ENCODE measurements around the gene HUWE1.

Gene HUWE1

GRCh38 chrX:53715346-53715924, 28.9 kb upstream of the HUWE1 start:
- 85% methylated on average over 2 of the region's 3 CpGs for WGBS
- Histone ChIP-seq H3K4me3 (ENCODE audit: low read length) (no peak overlapping the region), H3K36me3 (ENCODE audit: insufficient read depth, low read length) (no peaks in the 10 kb centered on the region), H3K27ac (ENCODE audit: low read depth, low read length) (no peak overlapping the region), H3K9ac (ENCODE audit: low read depth, low read length) (no peak overlapping the region), H3K27me3 (ENCODE audit: insufficient read depth, low read length) (no peaks in the 10 kb centered on the region), H3K9me3 (ENCODE audit: insufficient read depth, low read depth, low read length) (no peaks in the 10 kb centered on the region), H3K4me1 (ENCODE audit: insufficient read depth, low read length) (peaks cover 6% of the 10 kb centered on the region; the same call in 1 of the 2 replicates)

DNA sequence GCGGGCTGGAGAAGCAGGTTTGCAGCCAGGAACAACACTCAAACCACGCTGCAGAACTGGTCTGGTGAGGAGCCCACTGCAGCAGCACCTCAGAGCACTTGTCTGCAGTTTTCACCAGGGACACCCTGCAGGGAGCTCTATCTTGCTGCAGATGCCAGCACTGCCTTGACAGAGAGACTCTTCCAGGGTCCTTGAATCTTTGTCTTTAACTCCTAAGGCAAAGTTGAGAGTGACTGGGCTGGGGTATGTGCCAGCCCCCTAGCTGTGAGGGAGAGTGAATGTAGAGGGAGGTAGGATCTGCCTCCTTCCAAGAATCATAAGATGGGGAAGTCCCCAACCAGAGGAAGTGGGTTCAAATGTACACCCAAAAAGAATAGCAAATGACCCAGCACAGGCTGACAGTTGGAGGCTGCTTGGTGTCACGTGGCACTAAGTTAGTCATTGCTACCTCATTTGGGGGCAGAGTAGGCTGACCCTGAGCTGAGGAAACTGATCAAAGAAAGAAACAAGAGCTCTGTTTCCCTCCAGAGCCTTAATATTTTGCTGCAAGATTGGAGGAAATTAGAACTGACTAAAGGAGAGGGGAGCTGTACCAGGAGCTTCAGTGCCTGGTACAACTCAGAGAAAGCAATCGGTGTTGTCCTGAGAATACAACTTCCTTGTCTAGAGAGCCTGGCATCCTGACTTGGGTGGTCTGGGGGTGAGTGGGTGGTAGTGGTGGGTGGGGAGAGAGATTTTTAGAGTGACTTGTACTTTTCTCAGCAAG, 28.2 kb upstream of the HUWE1 start:
- WGBS, result 82% methylated on average over 4 of the region's 4 CpGs
- Histone ChIP-seq H3K27me3 (ENCODE audit: insufficient read depth, low read length) (no peaks in the 10 kb centered on the region), H3K9me3 (ENCODE audit: insufficient read depth, low read depth, low read length) (no peaks in the 10 kb centered on the region), H3K36me3 (ENCODE audit: insufficient read depth, low read length) (no peaks in the 10 kb centered on the region), H3K4me1 (ENCODE audit: insufficient read depth, low read length) (peaks cover 6% of the 10 kb centered on the region; the same call in 1 of the 2 replicates), H3K9ac (ENCODE audit: low read depth, low read length) (no peak overlapping the region), H3K27ac (ENCODE audit: low read depth, low read length) (no peak overlapping the region), H3K4me3 (ENCODE audit: low read length) (no peak overlapping the region)

DNA sequence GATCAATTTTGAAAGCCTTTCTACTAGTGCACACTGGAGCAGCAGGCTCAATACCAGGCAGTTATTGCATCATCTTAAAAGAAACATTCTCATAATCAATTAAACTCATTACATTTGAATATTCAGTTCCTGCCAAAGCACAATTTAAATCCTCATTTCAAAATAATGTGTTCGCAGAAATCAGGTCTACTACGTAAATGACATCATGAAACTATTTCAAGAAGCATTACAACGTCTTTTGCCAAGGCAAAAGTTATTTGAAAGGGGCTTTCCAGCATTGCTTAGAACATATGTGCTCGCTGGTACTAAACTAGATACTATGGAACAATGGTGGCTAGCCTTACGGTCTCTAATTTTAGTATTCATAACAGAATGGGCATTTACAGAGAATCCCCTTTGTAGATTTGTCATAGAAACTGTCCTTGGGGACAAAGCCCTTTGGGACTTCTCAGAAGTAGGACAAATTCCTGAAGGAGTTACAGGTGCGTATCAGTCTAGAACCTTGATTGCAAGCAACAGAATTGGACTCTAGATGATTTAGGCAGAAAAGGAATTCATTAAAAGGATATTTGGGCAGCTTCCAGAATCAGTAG, 27.6 kb upstream of the HUWE1 start:
- Histone ChIP-seq H3K27me3 (ENCODE audit: insufficient read depth, low read length) (no peaks in the 10 kb centered on the region), H3K4me1 (ENCODE audit: insufficient read depth, low read length) (peaks cover 6% of the 10 kb centered on the region; the same call in 1 of the 2 replicates), H3K27ac (ENCODE audit: low read depth, low read length) (no peak overlapping the region), H3K4me3 (ENCODE audit: low read length) (no peak overlapping the region), H3K9me3 (ENCODE audit: insufficient read depth, low read depth, low read length) (no peaks in the 10 kb centered on the region), H3K36me3 (ENCODE audit: insufficient read depth, low read length) (no peaks in the 10 kb centered on the region), H3K9ac (ENCODE audit: low read depth, low read length) (no peak overlapping the region)
- WGBS, result 95% methylated on average over 6 of the region's 6 CpGs

GRCh38 chrX:53711436-53711835, 24.9 kb upstream of the HUWE1 start:
- 98% methylated on average over 6 of the region's 6 CpGs for WGBS
- H3K4me1 ChIP-seq (ENCODE audit: insufficient read depth, low read length), result peaks cover 6% of the 10 kb centered on the region; the same call in 1 of the 2 replicates

DNA sequence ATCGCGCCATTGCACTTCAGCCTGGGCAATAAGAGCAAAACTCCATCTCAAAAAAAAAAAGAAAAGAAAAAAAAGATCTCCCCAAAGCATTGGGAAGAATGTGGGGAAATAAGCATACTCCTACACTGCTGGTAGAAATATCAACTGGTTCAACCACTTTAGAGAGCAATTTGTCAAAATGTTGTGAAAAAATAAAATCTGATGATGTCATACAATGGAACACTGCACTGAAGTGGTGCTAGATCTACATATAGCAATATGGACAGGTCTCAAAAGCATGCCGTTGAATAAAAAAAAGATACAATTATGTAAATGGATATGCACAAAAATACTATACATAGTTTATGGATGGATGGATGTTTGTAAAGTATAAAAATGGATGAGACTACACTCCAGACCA, 18.3 kb upstream of the HUWE1 start:
- Histone ChIP-seq H3K9me3 (ENCODE audit: insufficient read depth, low read depth, low read length) (no peaks in the 10 kb centered on the region), H3K27me3 (ENCODE audit: insufficient read depth, low read length) (no peaks in the 10 kb centered on the region), H3K27ac (ENCODE audit: low read depth, low read length) (no peak overlapping the region), H3K4me3 (ENCODE audit: low read length) (no peak overlapping the region), H3K4me1 (ENCODE audit: insufficient read depth, low read length) (no peaks in the 10 kb centered on the region), H3K36me3 (ENCODE audit: insufficient read depth, low read length) (no peaks in the 10 kb centered on the region), H3K9ac (ENCODE audit: low read depth, low read length) (no peak overlapping the region)
- no CpG with 5 or more reads among the region's 3 CpGs for WGBS

More at GRCh38 chrX:53711436-53711835, 24.9 kb upstream of the HUWE1 start:
- Histone ChIP-seq H3K27me3 (ENCODE audit: insufficient read depth, low read length) (no peaks in the 10 kb centered on the region), H3K9ac (ENCODE audit: low read depth, low read length) (no peak overlapping the region), H3K9me3 (ENCODE audit: insufficient read depth, low read depth, low read length) (no peaks in the 10 kb centered on the region), H3K4me3 (ENCODE audit: low read length) (no peak overlapping the region), H3K27ac (ENCODE audit: low read depth, low read length) (no peak overlapping the region), H3K36me3 (ENCODE audit: insufficient read depth, low read length) (no peaks in the 10 kb centered on the region)

DNA sequence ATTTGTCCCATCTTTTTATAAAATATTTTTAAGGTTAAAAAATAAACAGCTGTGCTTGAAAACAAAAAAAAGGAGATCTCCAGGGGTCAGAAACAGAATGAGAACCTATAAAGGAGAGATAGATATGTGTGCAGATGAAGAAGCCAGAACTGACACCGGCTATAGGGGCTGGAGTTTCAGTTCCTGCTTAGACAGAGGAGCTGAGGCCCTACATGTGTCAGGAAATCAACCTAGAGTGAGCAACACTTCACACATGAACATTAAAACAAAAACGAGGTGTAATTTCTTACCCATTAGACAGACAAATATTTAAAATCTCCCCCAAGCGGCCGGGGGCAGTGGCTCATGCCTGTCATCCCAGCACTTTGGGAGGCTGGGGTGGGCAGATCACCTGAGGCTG, 17.8 kb upstream of the HUWE1 start:
- Histone ChIP-seq H3K27me3 (ENCODE audit: insufficient read depth, low read length) (no peaks in the 10 kb centered on the region), H3K27ac (ENCODE audit: low read depth, low read length) (no peak overlapping the region), H3K4me1 (ENCODE audit: insufficient read depth, low read length) (no peaks in the 10 kb centered on the region), H3K4me3 (ENCODE audit: low read length) (no peak overlapping the region), H3K36me3 (ENCODE audit: insufficient read depth, low read length) (no peaks in the 10 kb centered on the region), H3K9me3 (ENCODE audit: insufficient read depth, low read depth, low read length) (no peaks in the 10 kb centered on the region), H3K9ac (ENCODE audit: low read depth, low read length) (no peak overlapping the region)
- 90% methylated on average over 4 of the region's 4 CpGs for WGBS

GRCh38 chrX:53695946-53696549, 9.5 kb upstream of the HUWE1 start:
- H3K36me3 ChIP-seq (ENCODE audit: insufficient read depth, low read length), result no peaks in the 10 kb centered on the region
- no peak overlapping the region for H3K9ac ChIP-seq (ENCODE audit: low read depth, low read length)
- no peaks in the 10 kb centered on the region for H3K9me3 ChIP-seq (ENCODE audit: insufficient read depth, low read depth, low read length)
- H3K27ac ChIP-seq (ENCODE audit: low read depth, low read length), result no peak overlapping the region
- H3K4me1 ChIP-seq (ENCODE audit: insufficient read depth, low read length), result no peaks in the 10 kb centered on the region
- H3K4me3 ChIP-seq (ENCODE audit: low read length), result no peak overlapping the region
- H3K27me3 ChIP-seq (ENCODE audit: insufficient read depth, low read length), result no peaks in the 10 kb centered on the region
- WGBS, result 86% methylated on average over 10 of the region's 10 CpGs

- WGBS, result no CpG with 5 or more reads among the region's 1 CpG
- Histone ChIP-seq H3K4me1 (ENCODE audit: insufficient read depth, low read length) (no peaks in the 10 kb centered on the region), H3K36me3 (ENCODE audit: insufficient read depth, low read length) (no peaks in the 10 kb centered on the region), H3K27me3 (ENCODE audit: insufficient read depth, low read length) (no peaks in the 10 kb centered on the region), H3K4me3 (ENCODE audit: low read length) (no peak overlapping the region), H3K9me3 (ENCODE audit: insufficient read depth, low read depth, low read length) (no peaks in the 10 kb centered on the region), H3K9ac (ENCODE audit: low read depth, low read length) (no peak overlapping the region), H3K27ac (ENCODE audit: low read depth, low read length) (no peak overlapping the region)
These were observed 8.1 kb upstream of the HUWE1 start for GRCh38 chrX:53694642-53695041.

DNA sequence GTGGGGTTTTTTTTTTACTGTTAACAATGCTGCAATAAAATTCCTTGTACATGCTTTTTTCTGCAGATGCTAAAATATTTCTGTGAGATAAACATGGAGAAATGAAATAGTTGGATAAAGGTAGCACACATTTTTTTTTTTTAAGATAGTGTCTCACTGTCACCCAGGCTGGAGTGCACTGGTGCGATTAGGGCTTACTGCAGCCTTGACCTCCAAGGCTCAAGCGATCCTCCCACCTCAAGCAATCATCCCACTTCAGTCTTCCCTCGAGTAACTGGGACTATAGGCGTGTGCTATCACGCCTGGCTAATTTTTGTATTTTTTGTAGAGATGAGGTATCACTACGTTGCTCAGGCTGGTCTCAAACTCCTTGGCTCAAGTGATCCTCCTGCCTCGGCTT, 1.8 kb upstream of the HUWE1 start:
- Histone ChIP-seq H3K9me3 (ENCODE audit: insufficient read depth, low read depth, low read length) (no peaks in the 10 kb centered on the region), H3K4me3 (ENCODE audit: low read length) (no peak overlapping the region), H3K36me3 (ENCODE audit: insufficient read depth, low read length) (no peaks in the 10 kb centered on the region), H3K27me3 (ENCODE audit: insufficient read depth, low read length) (no peaks in the 10 kb centered on the region), H3K9ac (ENCODE audit: low read depth, low read length) (no peak overlapping the region), H3K27ac (ENCODE audit: low read depth, low read length) (no peak overlapping the region), H3K4me1 (ENCODE audit: insufficient read depth, low read length) (no peaks in the 10 kb centered on the region)
- 95% methylated on average over 7 of the region's 7 CpGs for WGBS

- whole genome bisulfite sequencing, result 0% methylated on average over 1 of the region's 4 CpGs
These were observed 808 bp downstream of the HUWE1 start for GRCh38 chrX:53685711-53686110.

More at GRCh38 chrX:53685711-53686110, 808 bp downstream of the HUWE1 start:
- H3K27ac ChIP-seq (ENCODE audit: low read depth, low read length), result peak overlapping the region; percentile 96
- peak overlapping the region; percentile 90 for H3K4me3 ChIP-seq (ENCODE audit: low read length)
- H3K9me3 ChIP-seq (ENCODE audit: insufficient read depth, low read depth, low read length), result no peaks in the 10 kb centered on the region
- peaks cover 9% of the 10 kb centered on the region for H3K36me3 ChIP-seq (ENCODE audit: insufficient read depth, low read length)
- no peaks in the 10 kb centered on the region for H3K27me3 ChIP-seq (ENCODE audit: insufficient read depth, low read length)
- no peaks in the 10 kb centered on the region; the same call in 1 of the 2 replicates for H3K4me1 ChIP-seq (ENCODE audit: insufficient read depth, low read length)
- H3K9ac ChIP-seq (ENCODE audit: low read depth, low read length), result peak overlapping the region; percentile 99

Data from HUES64 (cell line).